Measurements from ENCODE around the gene CHMP1A.

DNA sequence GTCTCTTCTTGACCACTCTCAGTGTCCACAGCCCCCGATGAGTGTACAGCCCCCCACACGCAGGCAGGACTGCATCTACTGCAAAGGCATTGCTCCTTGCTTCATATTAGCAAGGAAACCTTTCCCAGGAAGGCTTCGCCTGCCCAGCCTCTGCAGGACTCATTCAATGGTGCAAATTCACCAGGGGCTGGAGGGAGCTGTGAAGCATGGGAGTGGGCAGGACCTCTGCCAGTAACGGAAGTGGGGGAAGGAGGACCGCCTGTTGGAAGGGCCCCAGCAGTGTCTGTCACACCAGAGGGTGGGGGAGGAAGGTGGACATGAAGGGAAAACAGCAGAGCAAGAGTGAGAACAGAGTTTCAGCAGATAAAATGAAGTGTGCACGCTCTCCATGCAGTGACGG is 2.6 kb upstream of the CHMP1A start:
- no peak for TF ChIP-seq GATA3 (IDR thresholded peaks at IDR 0.05; ENCODE audit: low read depth, low read length)
- TF ChIP-seq GATA2 (IDR thresholded peaks at IDR 0.05; ENCODE audit: low read depth, low read length) = no peak
